Cardiac fibroblast (primary cell): Measurements from ENCODE around the gene TNK2.

Experiments
- DNase-seq, 2 donors: peaks; one replicate each; pipeline versions ENCODE4 v3.0.0 to v3.0.0-alpha.2; 2010; ENCODE audit warnings: low read depth in 2 of 2
- H3K4me3 ChIP-seq, 2 donors: replicated peaks in 1 of 2; 1 replicate in 1 of 2; 2 replicates in 1 of 2; pipeline ENCODE4 v1.5.1; 2011; ENCODE audit warnings: low read depth in 2 of 2, low read length in 2 of 2, mild to moderate bottlenecking in 2 of 2, moderate library complexity in 1 of 2
- TF ChIP-seq, protein P1 (sequence below): IDR thresholded peaks from one replicate; pipeline ENCODE4 v1.5.1; 2011; ENCODE audit warnings: low read depth, mild to moderate bottlenecking, low read length, inconsistent platforms

The TNK2 gene

GRCh38 chr3:195850857-195851543, 57.4 kb downstream of the TNK2 start:
- TF ChIP-seq, protein P1, sequence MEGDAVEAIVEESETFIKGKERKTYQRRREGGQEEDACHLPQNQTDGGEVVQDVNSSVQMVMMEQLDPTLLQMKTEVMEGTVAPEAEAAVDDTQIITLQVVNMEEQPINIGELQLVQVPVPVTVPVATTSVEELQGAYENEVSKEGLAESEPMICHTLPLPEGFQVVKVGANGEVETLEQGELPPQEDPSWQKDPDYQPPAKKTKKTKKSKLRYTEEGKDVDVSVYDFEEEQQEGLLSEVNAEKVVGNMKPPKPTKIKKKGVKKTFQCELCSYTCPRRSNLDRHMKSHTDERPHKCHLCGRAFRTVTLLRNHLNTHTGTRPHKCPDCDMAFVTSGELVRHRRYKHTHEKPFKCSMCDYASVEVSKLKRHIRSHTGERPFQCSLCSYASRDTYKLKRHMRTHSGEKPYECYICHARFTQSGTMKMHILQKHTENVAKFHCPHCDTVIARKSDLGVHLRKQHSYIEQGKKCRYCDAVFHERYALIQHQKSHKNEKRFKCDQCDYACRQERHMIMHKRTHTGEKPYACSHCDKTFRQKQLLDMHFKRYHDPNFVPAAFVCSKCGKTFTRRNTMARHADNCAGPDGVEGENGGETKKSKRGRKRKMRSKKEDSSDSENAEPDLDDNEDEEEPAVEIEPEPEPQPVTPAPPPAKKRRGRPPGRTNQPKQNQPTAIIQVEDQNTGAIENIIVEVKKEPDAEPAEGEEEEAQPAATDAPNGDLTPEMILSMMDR, result peak; percentile 100
- H3K4me3 ChIP-seq, result no peak overlapping the region
- peak; percentile 94 for DNase-seq

DNA sequence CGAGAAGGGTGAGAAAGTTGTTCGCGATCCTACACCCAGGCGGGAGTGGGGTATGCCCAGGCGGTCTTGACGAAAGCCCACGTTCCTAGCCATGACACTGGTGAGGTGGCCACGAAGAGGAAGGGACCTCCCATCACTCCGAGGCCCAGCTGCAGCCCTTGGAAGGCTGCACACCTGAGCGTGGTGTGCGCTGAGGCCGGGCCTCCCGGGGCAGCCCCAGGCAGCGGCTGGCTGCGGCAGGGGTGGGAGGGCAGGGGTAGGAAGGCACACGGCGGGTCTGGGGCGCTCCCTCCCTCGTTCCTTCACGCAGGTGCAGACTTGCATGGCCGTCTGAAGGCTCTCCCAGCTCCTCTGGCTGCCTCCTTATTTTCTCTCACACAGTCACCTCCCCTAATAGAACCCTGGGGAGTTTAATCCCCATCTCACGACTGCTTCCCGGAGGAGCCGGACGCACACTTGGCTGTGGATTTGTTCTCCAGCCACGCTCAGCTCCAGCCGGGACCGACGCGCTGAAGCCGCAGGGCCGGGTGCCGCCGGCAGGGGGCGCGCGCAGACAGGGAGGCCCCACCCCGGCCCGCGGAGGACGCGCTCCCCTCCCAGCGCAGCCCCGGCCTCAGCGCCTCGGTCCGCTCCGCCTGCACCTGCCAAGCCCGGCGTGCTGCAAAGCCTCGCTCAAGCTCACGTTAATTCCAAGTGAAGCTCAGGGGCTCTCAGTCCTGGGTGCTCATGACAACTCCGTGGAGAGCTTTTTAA, 58.9 kb downstream of the TNK2 start:
- TF ChIP-seq, protein P1, result peak; percentile 32
- peak in 1 of 2 donors; percentile 32 for DNase-seq
- no peak overlapping the region for H3K4me3 ChIP-seq

DNA sequence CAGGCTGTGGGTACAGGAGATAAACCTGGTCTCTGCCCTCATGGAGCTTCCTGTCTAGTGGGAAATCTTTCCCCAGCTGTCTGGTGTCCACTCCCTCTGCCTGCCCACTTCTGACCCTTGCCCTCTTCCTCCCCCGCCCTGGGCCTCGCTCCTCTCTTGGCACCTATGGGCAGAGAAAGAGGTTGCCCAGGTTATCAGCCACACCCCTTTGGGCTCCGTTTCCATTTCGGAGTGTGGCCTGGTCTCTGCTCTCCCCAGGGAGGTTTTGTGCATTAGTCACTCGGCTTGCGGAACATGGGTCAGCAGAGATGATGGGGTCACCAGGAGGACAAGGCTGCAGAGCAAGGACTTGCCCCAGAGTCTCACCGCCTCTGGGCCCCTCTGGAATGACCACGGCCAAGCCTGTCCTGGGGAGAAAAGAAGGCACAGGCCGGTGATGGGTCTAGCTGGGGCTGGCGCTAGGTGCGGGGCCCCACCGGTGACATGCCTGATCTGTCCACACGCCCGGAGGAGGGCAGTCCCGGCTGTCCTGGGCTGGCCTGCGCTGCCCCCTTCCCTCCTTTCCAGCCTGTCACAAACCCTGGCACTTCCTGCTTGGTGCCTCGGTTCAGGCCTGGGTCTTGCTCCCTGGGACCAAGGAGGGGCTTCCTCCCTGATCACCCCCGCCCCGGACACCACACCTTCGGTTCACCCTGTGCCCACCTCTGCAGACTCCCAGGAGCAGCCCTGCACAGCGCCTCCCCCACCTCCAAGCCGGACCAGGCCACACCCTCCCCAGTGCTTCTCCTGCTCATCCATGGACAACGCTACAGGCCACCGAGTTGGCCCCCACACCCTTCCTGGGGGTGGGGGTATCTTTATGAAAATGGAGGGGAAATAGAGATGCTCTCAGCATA, 61.0 kb downstream of the TNK2 start:
- TF ChIP-seq, protein P1, result no peak
- H3K4me3 ChIP-seq, result no peak overlapping the region
- DNase-seq, result peak; percentile 60 to 67

DNA sequence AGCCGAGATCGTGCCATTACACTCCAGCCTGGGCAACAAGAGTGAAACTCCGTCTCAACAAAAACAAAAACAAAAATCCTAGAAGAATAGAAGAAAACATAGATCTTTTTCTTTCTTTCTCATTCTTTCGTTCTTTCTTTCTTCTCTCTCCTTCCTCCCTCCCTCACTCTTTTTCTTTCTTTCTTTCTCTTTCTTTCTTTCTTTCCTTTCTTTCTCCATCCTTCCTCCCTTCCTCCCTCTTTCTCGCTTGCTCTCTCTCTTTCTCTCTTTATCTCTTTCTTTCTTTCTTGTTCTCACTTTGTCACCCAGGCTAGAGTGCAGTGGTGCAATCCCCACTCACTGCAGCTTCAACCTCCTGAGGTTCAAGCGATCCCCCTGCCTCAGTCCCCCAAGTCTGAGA, 62.9 kb downstream of the TNK2 start:
- DNase-seq, result no peak
- TF ChIP-seq, protein P1, result no peak
- H3K4me3 ChIP-seq, result no peak overlapping the region

GRCh38 chr3:195844671-195845218, 63.6 kb downstream of the TNK2 start:
- TF ChIP-seq, protein P1, result no peak

GRCh38 chr3:195839260-195840010, 68.9 kb downstream of the TNK2 start:
- H3K4me3 ChIP-seq, result no peak overlapping the region
- TF ChIP-seq, protein P1, result no peak
- DNase-seq, result no peak

More at GRCh38 chr3:195844671-195845218, 63.6 kb downstream of the TNK2 start:
- H3K4me3 ChIP-seq, result no peak overlapping the region
- DNase-seq, result no peak
